NB4 (cell line): ENCODE measurements around the gene CD4.

Source experiments
- DNase-seq: peaks from one replicate; pipeline ENCODE4 v3.0.0; 2010; ENCODE audit warnings: low read depth
- H3K4me3 ChIP-seq: one replicate; pipeline ENCODE4 v1.5.1; 2011; ENCODE audit warnings: mild to moderate bottlenecking, low read depth, low read length, moderate library complexity
- CTCF ChIP-seq: IDR thresholded peaks from one replicate; pipeline ENCODE4 v1.5.1; 2012; ENCODE audit warnings: low read depth, low read length
- MAX ChIP-seq: IDR thresholded peaks from 2 replicates; pipeline ENCODE4 v1.6.1; 2011; ENCODE audit warnings: low read depth, low read length
- MYC ChIP-seq: IDR thresholded peaks from 2 replicates; pipeline ENCODE4 v1.6.1; 2011; ENCODE audit warnings: low read depth, low read length
- POLR2A ChIP-seq: IDR thresholded peaks from 2 replicates; pipeline ENCODE4 v1.6.1; 2011; ENCODE audit warnings: mild to moderate bottlenecking; ENCODE audit not compliant: insufficient read length; ENCODE audit errors: extremely low read depth

The CD4 gene

GRCh38 chr12:6799147-6799546 is 9.8 kb downstream of the CD4 start:
- no peak for TF ChIP-seq POLR2A
- no peak for TF ChIP-seq MAX
- no peak for TF ChIP-seq MYC
- TF ChIP-seq CTCF = no peak
- H3K4me3 ChIP-seq = no peak overlapping the region
- no peak for DNase-seq

GRCh38 chr12:6807170-6807569 is 17.8 kb downstream of the CD4 start:
- TF ChIP-seq CTCF = no peak
- no peak for TF ChIP-seq MAX
- TF ChIP-seq POLR2A = no peak
- no peak for TF ChIP-seq MYC
- H3K4me3 ChIP-seq = no peak overlapping the region
- no peak for DNase-seq

- DNase-seq = no peak
- H3K4me3 ChIP-seq = no peak overlapping the region
- TF ChIP-seq MYC = no peak
- no peak for TF ChIP-seq POLR2A
- TF ChIP-seq CTCF = no peak
- no peak for TF ChIP-seq MAX
Observed at GRCh38 chr12:6809056-6809455, 19.7 kb downstream of the CD4 start.

- TF ChIP-seq POLR2A = no peak
- TF ChIP-seq MAX = no peak
- TF ChIP-seq MYC = no peak
- no peak for TF ChIP-seq CTCF
- DNase-seq = no peak
- H3K4me3 ChIP-seq = no peak overlapping the region
Observed at GRCh38 chr12:6810758-6811157, 21.4 kb downstream of the CD4 start.

- H3K4me3 ChIP-seq = no peak overlapping the region
- no peak for DNase-seq
- no peak for TF ChIP-seq MYC
- TF ChIP-seq MAX = no peak
- no peak for TF ChIP-seq CTCF
- TF ChIP-seq POLR2A = no peak
Observed at GRCh38 chr12:6813363-6813762, 24.0 kb downstream of the CD4 start.

GRCh38 chr12:6816598-6816997 is 27.3 kb downstream of the CD4 start:
- TF ChIP-seq MYC = no peak
- TF ChIP-seq MAX = no peak
- TF ChIP-seq CTCF = no peak
- no peak for TF ChIP-seq POLR2A

More at GRCh38 chr12:6816598-6816997, 27.3 kb downstream of the CD4 start:
- no peak overlapping the region for H3K4me3 ChIP-seq
- DNase-seq = no peak
